Smooth muscle cell (in vitro differentiated cells): ENCODE measurements around the gene DNAH11. TPM values are rescaled to one million over a fixed set of nuclear protein-coding genes. Genes with fewer than 3 reads are reported as not detected.

Source experiments
- DNase-seq: peaks from one replicate; lab custom pipeline; 2025; ENCODE audit not compliant: unreplicated experiment; lab: John Stamatoyannopoulos, UW
- H2AFZ ChIP-seq: fragments of 200-600 bp; sonication (generic); 2 replicates; pipeline ENCODE4 v1.6.0; 2016; ENCODE audit warnings: antibody characterized with exemption, low read depth, mild to moderate bottlenecking
- H3F3A ChIP-seq: fragments of 200-600 bp; sonication (generic); 2 replicates; pipeline ENCODE4 v1.6.0; 2017; ENCODE audit warnings: antibody characterized with exemption, low read depth
- H3K27ac ChIP-seq: fragments of 200-600 bp; sonication (generic); 2 replicates; pipeline ENCODE4 v1.5.1; 2016; ENCODE audit warnings: low read depth, mild to moderate bottlenecking
- H3K27me3 ChIP-seq: fragments of 200-600 bp; sonication (generic); 2 replicates; pipeline ENCODE4 v1.6.1; 2016; ENCODE audit warnings: low read depth, mild to moderate bottlenecking
- H3K36me3 ChIP-seq: fragments of 200-600 bp; sonication (generic); 2 replicates; pipeline ENCODE4 v1.5.1; 2016; ENCODE audit warnings: low read depth
- H3K4me1 ChIP-seq: fragments of 200-600 bp; sonication (generic); 2 replicates; pipeline ENCODE4 v1.5.1; 2016; ENCODE audit warnings: low read depth
- H3K4me2 ChIP-seq: fragments of 200-600 bp; sonication (generic); 2 replicates; pipeline ENCODE4 v1.6.0; 2016; ENCODE audit warnings: mild to moderate bottlenecking
- H3K4me3 ChIP-seq: fragments of 200-600 bp; sonication (generic); 2 replicates; pipeline ENCODE4 v1.5.1; 2016; ENCODE audit warnings: mild to moderate bottlenecking
- H3K79me2 ChIP-seq: fragments of 200-600 bp; sonication (generic); 2 replicates; pipeline ENCODE4 v1.6.0; 2016; ENCODE audit warnings: low read depth, mild to moderate bottlenecking
- H3K9ac ChIP-seq: fragments of 200-600 bp; sonication (generic); 2 replicates; pipeline ENCODE4 v1.6.0; 2016; ENCODE audit warnings: low read depth
- H3K9me3 ChIP-seq: fragments of 200-600 bp; sonication (generic); replicated peaks from 2 replicates; pipeline ENCODE4 v1.5.1; 2016; ENCODE audit warnings: low read depth
- H4K20me1 ChIP-seq: fragments of 200-600 bp; sonication (generic); 2 replicates; pipeline ENCODE4 v1.6.0; 2016; ENCODE audit warnings: low read depth
- WGBS: methylation state at CpG from one replicate; pipeline ENCODE4 v1.1.7; 2016; ENCODE audit warnings: low lambda C conversion rate; 5-methylcytosine and 5-hydroxymethylcytosine counted together
- polyA plus RNA-seq: library from polyadenylated mRNA; unstranded; fragments of >200 nt; fragmentation: Nextera tagmentation; extraction: Ambion mirVana; gene quantifications from 2 replicates; pipeline ENCODE4 v1.2.1, GENCODE V29; 2016
- total RNA-seq: library from RNA; depleted of rRNA; stranded (reverse); fragments of >200 nt; gene quantifications from 2 replicates; pipeline ENCODE4 v1.2.3, GENCODE V29; 2014
- TF ChIP-seq, protein P1 (sequence below): fragments of 200-600 bp; sonication (generic); IDR thresholded peaks from 2 replicates; pipeline ENCODE4 v1.5.1; 2017; ENCODE audit warnings: borderline replicate concordance, mild to moderate bottlenecking, antibody characterized with exemption; ENCODE audit not compliant: insufficient read depth, poor library complexity, severe bottlenecking

The DNAH11 gene
- total and polyA plus RNA-seq, 2 experiments from 2014 or later, result 0.22 to 0.63 TPM

DNA sequence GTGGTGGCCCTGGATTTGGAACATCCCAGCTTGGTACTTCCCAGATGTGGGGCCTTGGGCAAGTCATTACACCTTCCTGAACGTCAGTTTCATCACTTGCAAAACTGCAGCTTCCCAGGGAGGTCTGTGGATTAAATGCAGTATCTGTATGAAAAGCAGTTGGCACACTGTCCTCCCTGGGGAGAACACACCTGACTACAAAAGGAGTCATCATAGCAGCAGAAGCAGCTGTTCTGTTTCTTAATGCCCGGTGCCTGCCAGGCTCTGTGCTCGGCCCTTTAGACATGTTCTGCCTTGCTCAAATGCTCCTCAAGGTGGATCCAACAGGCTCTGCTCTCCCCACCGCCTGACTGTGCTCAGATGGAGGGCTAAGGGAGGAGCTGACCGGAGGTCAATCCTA, 371.8 kb downstream of the DNAH11 start:
- no peak for DNase-seq
- Histone ChIP-seq H3K79me2 (no peaks in the 10 kb centered on the region), H3K27ac (no peak overlapping the region), H3K9ac (no peak overlapping the region), H3K4me3 (no peak overlapping the region), H4K20me1 (no peaks in the 10 kb centered on the region), H2AFZ (no peak overlapping the region), H3F3A (no peaks in the 10 kb centered on the region), H3K4me2 (no peak overlapping the region), H3K27me3 (peaks cover under 1% of the 10 kb centered on the region), H3K4me1 (peaks cover 25% of the 10 kb centered on the region), H3K9me3 (no peaks in the 10 kb centered on the region), H3K36me3 (no peaks in the 10 kb centered on the region)
- TF ChIP-seq, protein P1, sequence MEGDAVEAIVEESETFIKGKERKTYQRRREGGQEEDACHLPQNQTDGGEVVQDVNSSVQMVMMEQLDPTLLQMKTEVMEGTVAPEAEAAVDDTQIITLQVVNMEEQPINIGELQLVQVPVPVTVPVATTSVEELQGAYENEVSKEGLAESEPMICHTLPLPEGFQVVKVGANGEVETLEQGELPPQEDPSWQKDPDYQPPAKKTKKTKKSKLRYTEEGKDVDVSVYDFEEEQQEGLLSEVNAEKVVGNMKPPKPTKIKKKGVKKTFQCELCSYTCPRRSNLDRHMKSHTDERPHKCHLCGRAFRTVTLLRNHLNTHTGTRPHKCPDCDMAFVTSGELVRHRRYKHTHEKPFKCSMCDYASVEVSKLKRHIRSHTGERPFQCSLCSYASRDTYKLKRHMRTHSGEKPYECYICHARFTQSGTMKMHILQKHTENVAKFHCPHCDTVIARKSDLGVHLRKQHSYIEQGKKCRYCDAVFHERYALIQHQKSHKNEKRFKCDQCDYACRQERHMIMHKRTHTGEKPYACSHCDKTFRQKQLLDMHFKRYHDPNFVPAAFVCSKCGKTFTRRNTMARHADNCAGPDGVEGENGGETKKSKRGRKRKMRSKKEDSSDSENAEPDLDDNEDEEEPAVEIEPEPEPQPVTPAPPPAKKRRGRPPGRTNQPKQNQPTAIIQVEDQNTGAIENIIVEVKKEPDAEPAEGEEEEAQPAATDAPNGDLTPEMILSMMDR, result no peak
- whole genome bisulfite sequencing, result 98% methylated on average over 5 of the region's 5 CpGs

DNA sequence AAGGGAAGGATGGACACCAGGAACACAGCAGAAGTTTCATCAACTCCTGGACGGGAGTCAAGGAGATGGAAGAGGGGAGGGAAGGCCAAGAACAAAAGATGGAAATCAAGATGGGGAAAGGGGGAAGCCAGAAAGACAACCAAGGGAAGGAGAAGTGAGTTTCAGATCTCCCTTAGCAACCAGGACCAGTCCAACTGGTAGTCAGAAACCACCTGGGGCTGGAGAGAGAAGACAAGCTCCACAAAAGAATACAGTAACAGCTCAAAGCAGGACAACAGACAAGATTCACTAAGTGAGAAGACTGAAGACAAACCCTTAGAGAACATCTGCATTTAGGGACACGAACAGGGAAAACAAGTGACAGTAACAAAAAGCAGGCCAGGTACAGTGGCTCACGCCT, 372.3 kb downstream of the DNAH11 start:
- 88% methylated on average over 3 of the region's 3 CpGs for WGBS
- no peak for DNase-seq
- no peaks in the 10 kb centered on the region for H4K20me1 ChIP-seq
- H3K79me2 ChIP-seq, result no peaks in the 10 kb centered on the region
- H3K36me3 ChIP-seq, result no peaks in the 10 kb centered on the region
- TF ChIP-seq, protein P1, result no peak
- no peak overlapping the region for H3K4me2 ChIP-seq
- no peaks in the 10 kb centered on the region for H3F3A ChIP-seq
- H3K9me3 ChIP-seq, result no peaks in the 10 kb centered on the region
- H3K4me3 ChIP-seq, result no peak overlapping the region
- H3K9ac ChIP-seq, result no peak overlapping the region
- H3K27me3 ChIP-seq, result peaks cover 4% of the 10 kb centered on the region
- no peak overlapping the region for H3K27ac ChIP-seq
- no peak overlapping the region for H2AFZ ChIP-seq
- peaks cover 26% of the 10 kb centered on the region for H3K4me1 ChIP-seq

DNA sequence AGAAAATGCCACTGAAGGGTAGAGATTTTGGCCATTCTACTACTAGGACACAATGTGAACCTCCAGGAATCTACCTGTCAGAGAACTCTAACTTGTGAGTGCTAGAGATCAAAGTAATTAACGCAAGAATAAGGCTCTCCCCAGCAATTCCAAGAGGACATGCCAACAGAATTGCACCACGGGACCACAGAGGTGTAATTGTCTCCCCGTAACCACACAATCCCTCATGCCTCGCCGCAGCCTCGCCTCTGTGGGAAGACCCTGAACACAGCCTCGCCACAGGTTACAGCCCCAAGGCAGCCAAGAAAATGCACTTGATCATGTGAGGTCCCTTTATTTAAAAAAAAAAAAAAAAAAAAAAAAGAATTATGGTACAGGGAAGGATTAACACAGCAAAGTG, 373.3 kb downstream of the DNAH11 start:
- WGBS, result 94% methylated on average over 7 of the region's 7 CpGs
- Histone ChIP-seq H2AFZ (no peak overlapping the region), H3K9me3 (no peaks in the 10 kb centered on the region), H4K20me1 (no peaks in the 10 kb centered on the region), H3K27ac (no peak overlapping the region), H3K27me3 (peaks cover 10% of the 10 kb centered on the region), H3K4me2 (no peak overlapping the region), H3K4me3 (no peak overlapping the region), H3K79me2 (no peaks in the 10 kb centered on the region), H3K4me1 (peaks cover 31% of the 10 kb centered on the region), H3K9ac (no peak overlapping the region), H3K36me3 (no peaks in the 10 kb centered on the region), H3F3A (no peaks in the 10 kb centered on the region)
- TF ChIP-seq, protein P1, result no peak
- no peak for DNase-seq

DNA sequence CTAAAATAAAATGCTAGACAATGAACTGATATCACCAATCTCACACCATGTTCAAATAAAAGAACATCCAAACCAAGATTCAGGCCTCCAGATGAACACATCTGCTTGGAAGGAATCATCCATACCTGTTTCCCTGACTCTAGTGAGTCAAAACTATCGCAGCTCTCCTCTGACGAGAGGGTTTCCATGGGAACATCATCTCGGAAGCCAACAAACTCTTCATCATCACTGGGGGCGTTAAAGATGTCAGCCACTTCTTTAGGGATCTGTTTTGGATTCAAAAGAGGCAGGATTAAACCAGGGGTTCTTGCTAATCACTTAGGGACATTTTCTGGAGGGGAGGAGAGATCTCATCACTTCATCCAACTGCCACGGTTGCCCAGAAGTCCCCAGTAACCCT, 373.8 kb downstream of the DNAH11 start:
- Histone ChIP-seq H3K9ac (no peak overlapping the region), H3K36me3 (no peaks in the 10 kb centered on the region), H3K9me3 (no peaks in the 10 kb centered on the region), H3K4me2 (no peak overlapping the region), H3K27ac (no peak overlapping the region), H3K4me1 (peaks cover 31% of the 10 kb centered on the region), H4K20me1 (no peaks in the 10 kb centered on the region), H3K4me3 (no peak overlapping the region), H2AFZ (no peak overlapping the region), H3K27me3 (peaks cover 14% of the 10 kb centered on the region), H3F3A (no peaks in the 10 kb centered on the region), H3K79me2 (no peaks in the 10 kb centered on the region)
- no peak for DNase-seq
- 86% methylated on average over 5 of the region's 5 CpGs for WGBS
- TF ChIP-seq, protein P1, result no peak
